Adrenal gland (tissue), 12 donors: ENCODE measurements around the gene IGHMBP2. TPM values are rescaled to one million over a fixed set of nuclear protein-coding genes. Genes with fewer than 3 reads are reported as not detected.

Experiments
- DNase-seq, 7 donors: peaks; one replicate each; pipeline ENCODE4 v3.0.0-alpha.2; 2019 to 2020
- H3K27ac ChIP-seq, 5 donors: fragments of 200-600 bp; sonication (generic) in 4 of 5; 1 replicate in 3 of 5; 2 replicates in 2 of 5; pipeline versions ENCODE4 v1.5.1 to v1.8.0; 2016 to 2020; ENCODE audit warnings: mild to moderate bottlenecking in 1 of 5
- H3K27me3 ChIP-seq: fragments of 200-600 bp; 2 replicates; pipeline ENCODE4 v1.8.0; 2021
- H3K36me3 ChIP-seq, 2 donors: fragments of 200-600 bp; replicated peaks in 1 of 2; 1 replicate in 1 of 2; 2 replicates in 1 of 2; pipeline versions ENCODE4 v1.5.1 to v1.8.0; 2018 to 2022
- H3K4me1 ChIP-seq, 2 donors: fragments of 200-600 bp; replicated peaks in 1 of 2; 1 replicate in 1 of 2; 2 replicates in 1 of 2; pipeline versions ENCODE4 v1.5.1 to v1.8.0; 2018 to 2021
- H3K4me3 ChIP-seq, 4 donors: fragments of 200-600 bp; sonication (generic) in 3 of 4; one replicate each; pipeline ENCODE4 v1.5.1; 2016 to 2018
- H3K9me3 ChIP-seq, 3 donors: fragments of 200-600 bp; sonication (generic) in 1 of 3; replicated peaks in 1 of 3; 1 replicate in 2 of 3; 2 replicates in 1 of 3; pipeline versions ENCODE4 v1.5.1 to v1.8.0; 2016 to 2021
- POLR2A ChIP-seq, 2 donors: fragments of 450-650 bp; IDR thresholded peaks; one replicate each; pipeline ENCODE4 v1.6.1; 2017; ENCODE audit warnings: antibody characterized with exemption in 2 of 2, mild to moderate bottlenecking in 2 of 2, moderate library complexity in 1 of 2
- WGBS, 4 donors: extraction: QIAGEN DNeasy Blood & Tissue Kit in 2 of 4; methylation state at CpG; one replicate each; pipeline versions ENCODE4 v1.1.5 to v1.1.7; 2013 to 2017; 5-methylcytosine and 5-hydroxymethylcytosine counted together
- intact Hi-C, 2 donors: fragments of 100-400 bp; cut with DNase I; formaldehyde crosslinking; loops; one replicate each; pipeline versions ENCODE4 v1.14.1 to v1.15.0; 2022 to 2023
- polyA plus RNA-seq, 3 donors: library from polyadenylated mRNA; stranded (reverse); fragments of 200-250 nt in 2 of 3; fragments of 350-450 nt in 1 of 3; fragmentation: Illumina TruSeq in 1 of 3; extraction: RNeasy Lipid Tissue Mini Kit (QIAGEN cat#74804) in 1 of 3; gene quantifications; one replicate each; pipeline ENCODE4 v1.2.3, GENCODE V29; 2013 to 2014
- total RNA-seq, 9 donors: library from RNA; depleted of rRNA in 4 of 9; stranded (reverse); fragments of >200 nt in 4 of 9; fragments of 120-200 nt in 1 of 9; fragmentation: NEBNext Ultra II Directional in 1 of 9; extraction: Animal tissue kit (Norgen Biotek cat#: 25700) in 1 of 9; gene quantifications; one replicate each; pipeline versions ENCODE4 v1.1.0 to v1.2.4, GENCODE V29; 2013 to 2023
- TF ChIP-seq, protein P1 (sequence below), 6 experiments: fragments of 450-650 bp in 4 of 6; fragments of 200-600 bp in 2 of 6; sonication (generic) in 1 of 6; IDR thresholded peaks; 1 replicate in 5 of 6; 2 replicates in 1 of 6; pipeline versions ENCODE4 v1.5.1 to v1.8.0; 2016 to 2021; ENCODE audit warnings: antibody characterized with exemption in 6 of 6, mild to moderate bottlenecking in 2 of 6, moderate library complexity in 1 of 6
- donor health status: healthy with polysubstance abuse.
- donor health status: Bipolar disorder and iron deficiency.
- donor health status: DM: yes; HTN: yes; CAD: no.
- donor health status: DM: no; HTN: no; CAD: no.
- donor health status: DM: no; HTN: no; CAD: no.
- donor health status: DM: yes; HTN: yes; CAD: no.

Gene IGHMBP2
- total and polyA plus RNA-seq, 12 donors = 7.9 to 40.6 (median 16.3) TPM

DNA sequence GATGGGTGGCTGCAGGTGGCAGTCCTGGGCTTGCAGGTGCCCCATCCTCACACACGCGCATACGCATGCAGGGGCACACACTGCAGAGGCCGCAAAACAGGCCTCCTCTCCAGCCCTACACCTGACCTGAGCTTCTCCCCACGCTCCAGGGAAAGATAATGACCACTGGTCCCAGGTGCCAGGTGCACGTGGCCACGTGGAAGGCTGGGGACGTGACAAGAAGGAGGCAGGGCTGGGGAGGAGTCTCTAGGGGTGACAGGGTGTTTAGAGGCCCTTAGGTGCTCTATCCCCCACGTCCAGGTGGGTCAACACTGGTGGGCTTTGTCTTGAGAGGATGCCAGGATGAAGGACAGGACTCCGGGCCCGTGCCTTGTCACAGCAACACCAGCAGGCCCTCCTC is 38.5 kb upstream of the IGHMBP2 start:
- WGBS, 4 donors = 90 to 97% (median 93%) methylated on average over 8 to 11 of the region's 11 CpGs
- DNase-seq = no peak
- no peaks in the 10 kb centered on the region for H3K36me3 ChIP-seq
- intact Hi-C loops = no loop called here
- no peak overlapping the region for H3K4me3 ChIP-seq
- no peaks in the 10 kb centered on the region for H3K27me3 ChIP-seq
- no peaks in the 10 kb centered on the region for H3K9me3 ChIP-seq
- H3K27ac ChIP-seq = no peak overlapping the region
- TF ChIP-seq, protein P1, sequence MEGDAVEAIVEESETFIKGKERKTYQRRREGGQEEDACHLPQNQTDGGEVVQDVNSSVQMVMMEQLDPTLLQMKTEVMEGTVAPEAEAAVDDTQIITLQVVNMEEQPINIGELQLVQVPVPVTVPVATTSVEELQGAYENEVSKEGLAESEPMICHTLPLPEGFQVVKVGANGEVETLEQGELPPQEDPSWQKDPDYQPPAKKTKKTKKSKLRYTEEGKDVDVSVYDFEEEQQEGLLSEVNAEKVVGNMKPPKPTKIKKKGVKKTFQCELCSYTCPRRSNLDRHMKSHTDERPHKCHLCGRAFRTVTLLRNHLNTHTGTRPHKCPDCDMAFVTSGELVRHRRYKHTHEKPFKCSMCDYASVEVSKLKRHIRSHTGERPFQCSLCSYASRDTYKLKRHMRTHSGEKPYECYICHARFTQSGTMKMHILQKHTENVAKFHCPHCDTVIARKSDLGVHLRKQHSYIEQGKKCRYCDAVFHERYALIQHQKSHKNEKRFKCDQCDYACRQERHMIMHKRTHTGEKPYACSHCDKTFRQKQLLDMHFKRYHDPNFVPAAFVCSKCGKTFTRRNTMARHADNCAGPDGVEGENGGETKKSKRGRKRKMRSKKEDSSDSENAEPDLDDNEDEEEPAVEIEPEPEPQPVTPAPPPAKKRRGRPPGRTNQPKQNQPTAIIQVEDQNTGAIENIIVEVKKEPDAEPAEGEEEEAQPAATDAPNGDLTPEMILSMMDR (IDR thresholded peaks at IDR 0.05) = no peak
- no peak for TF ChIP-seq POLR2A (IDR thresholded peaks at IDR 0.05)
- H3K4me1 ChIP-seq = peaks cover 3 to 4% of the 10 kb centered on the region in 2 donors

DNA sequence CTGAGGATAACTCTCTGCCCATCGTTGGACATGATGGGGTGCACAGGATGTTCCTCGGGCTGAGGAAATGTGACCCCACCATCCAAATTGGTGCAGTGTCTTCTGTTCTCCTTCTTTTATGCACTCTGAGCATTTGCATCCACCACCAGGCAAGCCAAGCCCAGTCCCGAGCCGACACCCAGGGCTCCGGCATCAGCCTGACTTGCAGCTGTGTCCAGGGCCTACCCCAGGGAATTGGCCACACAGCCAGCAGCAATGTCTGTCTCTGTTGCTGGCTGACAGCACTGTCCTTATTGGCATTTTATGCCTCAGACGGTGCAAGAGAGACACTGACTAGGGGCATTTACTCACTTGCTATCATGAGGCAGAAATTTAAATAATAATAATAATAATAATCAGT is 36.6 kb upstream of the IGHMBP2 start:
- DNase-seq = no peak
- WGBS, 4 donors = 51 to 56% (median 53%) methylated on average over 6 of the region's 6 CpGs
- Histone ChIP-seq H3K27ac (no peak overlapping the region), H3K36me3 (no peaks in the 10 kb centered on the region), H3K27me3 (no peaks in the 10 kb centered on the region), H3K4me3 (no peak overlapping the region), H3K9me3 (no peaks in the 10 kb centered on the region), H3K4me1 (peaks cover 3 to 4% of the 10 kb centered on the region in 2 donors)
- TF ChIP-seq, protein P1 (IDR thresholded peaks at IDR 0.05) = no peak
- no peak for TF ChIP-seq POLR2A (IDR thresholded peaks at IDR 0.05)
- intact Hi-C loops = no loop called here

- H3K27me3 ChIP-seq = no peaks in the 10 kb centered on the region
- H3K36me3 ChIP-seq = no peaks in the 10 kb centered on the region
- intact Hi-C loops = no loop called here
- WGBS, 4 donors = 92 to 93% (median 93%) methylated on average over 18 of the region's 18 CpGs
- DNase-seq = no peak
- peaks cover 3 to 4% of the 10 kb centered on the region in 2 donors for H3K4me1 ChIP-seq
- H3K4me3 ChIP-seq = no peak overlapping the region
- H3K27ac ChIP-seq = no peak overlapping the region
- no peaks in the 10 kb centered on the region for H3K9me3 ChIP-seq
- TF ChIP-seq POLR2A (IDR thresholded peaks at IDR 0.05) = no peak
- TF ChIP-seq, protein P1 (IDR thresholded peaks at IDR 0.05) = no peak
Observed at GRCh38 chr11:68868221-68868835, 35.4 kb upstream of the IGHMBP2 start.

- Histone ChIP-seq H3K36me3 (no peaks in the 10 kb centered on the region), H3K27me3 (no peaks in the 10 kb centered on the region), H3K4me1 (peaks cover 3 to 8% of the 10 kb centered on the region in 2 donors), H3K4me3 (peak overlapping the region in 1 of 4 donors; percentile 45), H3K9me3 (no peaks in the 10 kb centered on the region), H3K27ac (peak overlapping the region in 1 of 5 donors; percentile 58)
- intact Hi-C loops = no loop called here
- TF ChIP-seq, protein P1 (IDR thresholded peaks at IDR 0.05) = no peak
- TF ChIP-seq POLR2A (IDR thresholded peaks at IDR 0.05) = no peak
- WGBS, 4 donors = 55 to 78% (median 65%) methylated on average over 9 of the region's 9 CpGs
- no peak for DNase-seq
Observed at GRCh38 chr11:68870470-68870869, 33.2 kb upstream of the IGHMBP2 start.
